ENCODE data around the gene ZMYM2.
"Not testable (repeated sequence)": the region's sequence is repeated elsewhere in the genome, so short reads cannot be mapped to it uniquely, and the experiment has no call there.

Gene ZMYM2

GRCh38 chr13:19958155-19959111 is at the start of gene ZMYM2:
TSS of gene ZMYM2 (plus strand) at chr13:19958727. CDS start at chr13:19993073, 34,346 bp downstream.
- DNase-seq, result peak; percentile 89

- DNase-seq, result no peak
These were observed 48.0 kb upstream of the ZMYM2 start for GRCh38 chr13:19910336-19911072.

- no peak for DNase-seq
These were observed 31.3 kb upstream of the ZMYM2 start for GRCh38 chr13:19927117-19927748.

GRCh38 chr13:19940106-19940505 is 18.4 kb upstream of the ZMYM2 start:
- DNase-seq, result no peak

GRCh38 chr13:19950374-19950773 is 8.2 kb upstream of the ZMYM2 start:
- no peak for DNase-seq

- no peak for DNase-seq
These were observed 5.7 kb upstream of the ZMYM2 start for GRCh38 chr13:19952850-19953249.

- no peak for DNase-seq
These were observed 2.5 kb upstream of the ZMYM2 start for GRCh38 chr13:19955873-19956559.

- peak; percentile 2 to 18 for DNase-seq
These were observed 990 bp upstream of the ZMYM2 start for GRCh38 chr13:19957320-19958154.

GRCh38 chr13:19959141-19959830 is 759 bp downstream of the ZMYM2 start:
- DNase-seq, result no peak

- peak; percentile 45 to 53 for DNase-seq
These were observed 1.5 kb downstream of the ZMYM2 start for GRCh38 chr13:19959831-19960652.

GRCh38 chr13:19960653-19960976 is 2.1 kb downstream of the ZMYM2 start:
- DNase-seq, result no peak

GRCh38 chr13:19961489-19961888 is 3.0 kb downstream of the ZMYM2 start:
- no peak for DNase-seq

- DNase-seq, result no peak
These were observed 3.4 kb downstream of the ZMYM2 start for GRCh38 chr13:19961924-19962323.

GRCh38 chr13:19962894-19963293 is 4.4 kb downstream of the ZMYM2 start:
- DNase-seq, result no peak

GRCh38 chr13:19967621-19968020 is 9.1 kb downstream of the ZMYM2 start:
- DNase-seq, result no peak

- not testable (repeated sequence) for DNase-seq
These were observed 16.0 kb downstream of the ZMYM2 start for GRCh38 chr13:19974498-19975009.

- DNase-seq, result no peak
These were observed 20.4 kb downstream of the ZMYM2 start for GRCh38 chr13:19978831-19979437.

- no peak for DNase-seq
These were observed 23.2 kb downstream of the ZMYM2 start for GRCh38 chr13:19981685-19982238.

GRCh38 chr13:19982447-19983043 is 24.0 kb downstream of the ZMYM2 start:
- DNase-seq, result no peak

Data from NCI-H187 (cell line).